A673 (cell line): ENCODE results near the gene BTBD16.

Source experiments
- EZH2 ChIP-seq: fragments of 200-600 bp; sonication (generic); IDR thresholded peaks from 2 replicates; pipeline ENCODE4 v1.6.1; 2017; ENCODE audit warnings: borderline replicate concordance, low read depth, mild to moderate bottlenecking, mixed read lengths, antibody characterized with exemption, low read length; ENCODE audit not compliant: poor library complexity, severe bottlenecking
- TF ChIP-seq, protein P1 (sequence below): fragments of 300-800, 200-600 bp; sonication (generic); conservative IDR thresholded peaks from 2 replicates; pipeline ENCODE4 v1.5.1; 2017; ENCODE audit warnings: low read depth, mild to moderate bottlenecking, antibody characterized with exemption, low read length, moderate library complexity, mixed read lengths

DNA sequence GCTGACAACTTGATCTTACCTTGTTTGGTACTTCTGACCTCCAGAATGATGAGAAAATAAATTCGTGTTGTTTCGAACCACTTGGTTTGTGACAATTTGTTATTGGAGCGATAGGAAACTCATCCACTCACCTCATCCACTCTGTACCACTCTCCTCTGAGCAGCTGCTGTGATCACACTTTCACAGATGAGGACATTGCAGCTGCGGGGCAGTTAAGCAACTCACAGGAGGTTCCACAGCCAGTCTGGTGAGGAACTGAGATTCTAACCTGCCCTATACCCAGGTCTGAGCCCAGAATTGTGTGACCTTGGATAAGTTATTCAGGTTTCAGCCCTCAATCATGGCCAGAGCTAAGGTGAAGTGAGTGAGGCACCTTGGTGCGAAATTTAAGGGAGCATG is 35.2 kb downstream of the BTBD16 start:
- no peak for TF ChIP-seq EZH2
- TF ChIP-seq, protein P1, sequence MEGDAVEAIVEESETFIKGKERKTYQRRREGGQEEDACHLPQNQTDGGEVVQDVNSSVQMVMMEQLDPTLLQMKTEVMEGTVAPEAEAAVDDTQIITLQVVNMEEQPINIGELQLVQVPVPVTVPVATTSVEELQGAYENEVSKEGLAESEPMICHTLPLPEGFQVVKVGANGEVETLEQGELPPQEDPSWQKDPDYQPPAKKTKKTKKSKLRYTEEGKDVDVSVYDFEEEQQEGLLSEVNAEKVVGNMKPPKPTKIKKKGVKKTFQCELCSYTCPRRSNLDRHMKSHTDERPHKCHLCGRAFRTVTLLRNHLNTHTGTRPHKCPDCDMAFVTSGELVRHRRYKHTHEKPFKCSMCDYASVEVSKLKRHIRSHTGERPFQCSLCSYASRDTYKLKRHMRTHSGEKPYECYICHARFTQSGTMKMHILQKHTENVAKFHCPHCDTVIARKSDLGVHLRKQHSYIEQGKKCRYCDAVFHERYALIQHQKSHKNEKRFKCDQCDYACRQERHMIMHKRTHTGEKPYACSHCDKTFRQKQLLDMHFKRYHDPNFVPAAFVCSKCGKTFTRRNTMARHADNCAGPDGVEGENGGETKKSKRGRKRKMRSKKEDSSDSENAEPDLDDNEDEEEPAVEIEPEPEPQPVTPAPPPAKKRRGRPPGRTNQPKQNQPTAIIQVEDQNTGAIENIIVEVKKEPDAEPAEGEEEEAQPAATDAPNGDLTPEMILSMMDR, result no peak
